ENCODE measurements around the gene TSPAN9. TPM values are rescaled to one million over a fixed set of nuclear protein-coding genes. Genes with fewer than 3 reads are reported as not detected.
A peak's percentile ranks its signal among the peaks of the same experiment; 100 is the strongest.

TSPAN9 gene
- total and polyA plus RNA-seq, 4 donors, result 23.0 to 72.3 (median 33.9) TPM

DNA sequence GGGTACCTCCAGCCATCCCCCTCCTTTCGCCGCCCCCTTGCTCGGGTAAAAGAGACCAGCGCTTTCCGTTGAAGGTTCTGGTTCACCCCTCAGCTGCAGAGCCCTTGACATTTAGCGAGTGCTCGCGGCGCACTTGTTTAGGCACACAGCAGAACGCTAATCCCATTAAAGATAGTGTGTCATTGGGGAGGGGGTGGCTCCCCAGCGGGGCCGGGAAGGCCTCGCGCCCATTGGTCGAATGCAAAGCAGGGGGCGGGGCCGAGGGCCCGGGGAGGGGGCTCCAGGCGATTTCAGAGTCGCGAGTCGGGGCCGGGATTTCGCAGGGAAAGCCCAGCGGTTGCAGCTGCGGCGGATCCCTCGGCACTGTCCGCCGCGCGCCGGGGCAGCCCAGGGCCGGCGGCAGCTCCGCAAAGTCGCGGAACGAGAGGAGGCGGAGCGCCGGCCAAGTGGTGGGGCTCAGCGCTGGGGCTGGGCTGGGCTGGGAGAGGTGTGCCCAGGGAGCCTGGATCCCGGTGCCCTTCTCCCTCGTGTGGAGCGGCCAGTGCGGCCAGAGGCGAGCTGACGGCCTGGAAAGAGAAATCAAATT is 122.9 kb downstream of the TSPAN9 start:
- TF ChIP-seq, protein P1, sequence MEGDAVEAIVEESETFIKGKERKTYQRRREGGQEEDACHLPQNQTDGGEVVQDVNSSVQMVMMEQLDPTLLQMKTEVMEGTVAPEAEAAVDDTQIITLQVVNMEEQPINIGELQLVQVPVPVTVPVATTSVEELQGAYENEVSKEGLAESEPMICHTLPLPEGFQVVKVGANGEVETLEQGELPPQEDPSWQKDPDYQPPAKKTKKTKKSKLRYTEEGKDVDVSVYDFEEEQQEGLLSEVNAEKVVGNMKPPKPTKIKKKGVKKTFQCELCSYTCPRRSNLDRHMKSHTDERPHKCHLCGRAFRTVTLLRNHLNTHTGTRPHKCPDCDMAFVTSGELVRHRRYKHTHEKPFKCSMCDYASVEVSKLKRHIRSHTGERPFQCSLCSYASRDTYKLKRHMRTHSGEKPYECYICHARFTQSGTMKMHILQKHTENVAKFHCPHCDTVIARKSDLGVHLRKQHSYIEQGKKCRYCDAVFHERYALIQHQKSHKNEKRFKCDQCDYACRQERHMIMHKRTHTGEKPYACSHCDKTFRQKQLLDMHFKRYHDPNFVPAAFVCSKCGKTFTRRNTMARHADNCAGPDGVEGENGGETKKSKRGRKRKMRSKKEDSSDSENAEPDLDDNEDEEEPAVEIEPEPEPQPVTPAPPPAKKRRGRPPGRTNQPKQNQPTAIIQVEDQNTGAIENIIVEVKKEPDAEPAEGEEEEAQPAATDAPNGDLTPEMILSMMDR (IDR thresholded peaks at IDR 0.05; ENCODE audit: control extremely low read depth, extremely low read depth), result no peak
- Histone ChIP-seq H3K9me3 (ENCODE audit: control insufficient read depth in 4 of 4, insufficient read depth in 3 of 4, low read length in 3 of 4) (no peaks in the 10 kb centered on the region), H3K4me1 (ENCODE audit: control insufficient read depth in 5 of 5, insufficient read depth in 5 of 5, low read length in 5 of 5) (peaks cover 6 to 28% (median 15%) of the 10 kb centered on the region in 5 donors), H3K27ac (ENCODE audit: low read depth in 1 of 2, low read length in 1 of 2) (peak overlapping the region in 1 of 2 donors; percentile 92), H3K4me3 (no peak overlapping the region), H3K36me3 (ENCODE audit: control insufficient read depth in 4 of 4, insufficient read depth in 4 of 4, low read length in 4 of 4) (peaks cover 0 to 4% (median under 1%) of the 10 kb centered on the region in 4 donors), H3K27me3 (ENCODE audit: control insufficient read depth in 3 of 3, insufficient read depth in 3 of 3, low read length in 2 of 3) (peaks cover 0 to 16% (median 2%) of the 10 kb centered on the region in 3 donors), H3K9ac (ENCODE audit: insufficient read depth in 1 of 2, low read length in 2 of 2) (no peak overlapping the region)
- 5 to 16% methylated on average over 44 to 49 of the region's 49 CpGs for WGBS, 2 donors
- DNase-seq (peak; percentile 82 to 89 (median 85)), ATAC-seq (ENCODE audit: insufficient read depth, low FRiP score) (peak; percentile 72)

DNA sequence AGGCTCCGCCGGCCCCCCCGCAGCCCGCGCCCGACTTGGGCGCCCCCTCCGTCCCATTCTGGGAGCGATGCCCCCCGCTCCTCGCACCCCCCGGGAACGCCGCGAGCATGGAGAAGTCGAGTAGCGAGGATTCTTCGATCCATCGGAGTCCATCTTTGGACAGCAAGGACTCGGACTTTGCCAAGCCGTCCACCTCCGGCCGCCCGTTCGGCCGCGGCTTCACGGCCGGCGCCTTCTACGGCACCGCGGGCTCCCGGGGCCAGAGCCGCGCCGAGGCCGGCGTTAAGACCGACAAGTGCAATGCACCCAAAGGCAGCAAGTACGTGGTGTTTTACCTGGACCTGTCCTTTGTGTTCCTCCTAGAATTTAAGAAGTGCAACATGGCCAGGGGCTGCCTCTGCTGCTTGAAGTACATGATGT is 123.6 kb downstream of the TSPAN9 start:
- peaks cover 6 to 28% (median 22%) of the 10 kb centered on the region in 5 donors for H3K4me1 ChIP-seq (ENCODE audit: control insufficient read depth in 5 of 5, insufficient read depth in 5 of 5, low read length in 5 of 5)
- WGBS, 2 donors, result 14 to 32% methylated on average over 41 of the region's 41 CpGs
- TF ChIP-seq, protein P1 (IDR thresholded peaks at IDR 0.05; ENCODE audit: control extremely low read depth, extremely low read depth), result no peak

DNA sequence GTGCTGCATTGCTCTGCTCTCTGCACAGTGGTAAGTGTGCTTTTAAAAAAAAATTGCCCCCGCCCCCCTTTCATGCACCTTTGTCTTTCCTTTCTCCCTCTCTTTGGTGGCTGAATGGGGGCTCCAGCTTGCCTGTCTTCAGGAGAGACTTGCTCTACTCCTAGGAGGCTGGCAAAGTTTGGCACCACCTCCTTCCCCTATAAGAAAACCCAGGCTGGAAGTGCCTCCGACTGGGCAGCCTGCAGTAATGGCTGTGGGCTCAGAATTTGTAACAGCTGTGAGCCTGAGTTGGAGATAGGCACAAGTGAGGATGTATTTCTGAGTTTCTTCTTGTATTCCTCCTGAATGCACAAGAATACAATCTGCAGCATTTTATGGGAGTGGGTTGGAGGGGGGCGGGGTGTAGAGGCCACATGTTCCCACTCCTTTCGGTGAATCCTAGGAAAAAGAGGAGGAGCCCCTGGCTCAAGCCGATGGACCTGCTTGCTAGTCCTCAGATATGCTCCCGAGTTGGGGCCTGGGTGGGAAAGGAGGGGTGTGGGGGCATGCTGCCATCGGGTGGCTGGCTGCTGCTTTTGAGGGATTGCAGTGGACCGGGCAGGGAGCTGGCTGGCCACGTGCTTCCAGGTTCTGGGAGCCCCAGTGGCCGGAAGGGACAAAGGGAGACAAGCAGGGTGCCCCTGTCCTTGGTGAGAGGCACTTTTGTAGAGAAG is 124.3 kb downstream of the TSPAN9 start:
- TF ChIP-seq, protein P1 (IDR thresholded peaks at IDR 0.05; ENCODE audit: control extremely low read depth, extremely low read depth), result no peak
- Histone ChIP-seq H3K4me3 (no peak overlapping the region), H3K27me3 (ENCODE audit: control insufficient read depth in 3 of 3, insufficient read depth in 3 of 3, low read length in 2 of 3) (peaks cover 0 to 16% (median 2%) of the 10 kb centered on the region in 3 donors), H3K27ac (ENCODE audit: low read depth in 1 of 2, low read length in 1 of 2) (peak overlapping the region in 1 of 2 donors; percentile 92), H3K9me3 (ENCODE audit: control insufficient read depth in 4 of 4, insufficient read depth in 3 of 4, low read length in 3 of 4) (no peaks in the 10 kb centered on the region), H3K9ac (ENCODE audit: insufficient read depth in 1 of 2, low read length in 2 of 2) (peak overlapping the region in 1 of 2 donors; percentile 19), H3K36me3 (ENCODE audit: control insufficient read depth in 4 of 4, insufficient read depth in 4 of 4, low read length in 4 of 4) (peaks cover 0 to 4% (median 1%) of the 10 kb centered on the region in 4 donors), H3K4me1 (ENCODE audit: control insufficient read depth in 5 of 5, insufficient read depth in 5 of 5, low read length in 5 of 5) (peaks cover 6 to 28% (median 27%) of the 10 kb centered on the region in 5 donors)
- WGBS, 2 donors, result 60 to 68% methylated on average over 10 of the region's 10 CpGs
- ATAC-seq (ENCODE audit: insufficient read depth, low FRiP score) (no peak), DNase-seq (no peak)

More for the DNA sequence above, 123.6 kb downstream of the TSPAN9 start:
- H3K9me3 ChIP-seq (ENCODE audit: control insufficient read depth in 4 of 4, insufficient read depth in 3 of 4, low read length in 3 of 4), result no peaks in the 10 kb centered on the region
- peaks cover 0 to 16% (median 2%) of the 10 kb centered on the region in 3 donors for H3K27me3 ChIP-seq (ENCODE audit: control insufficient read depth in 3 of 3, insufficient read depth in 3 of 3, low read length in 2 of 3)
- H3K4me3 ChIP-seq, result no peak overlapping the region
- H3K27ac ChIP-seq (ENCODE audit: low read depth in 1 of 2, low read length in 1 of 2), result peak overlapping the region in 1 of 2 donors; percentile 92
- H3K9ac ChIP-seq (ENCODE audit: insufficient read depth in 1 of 2, low read length in 2 of 2), result peak overlapping the region in 1 of 2 donors; percentile 19
- ATAC-seq (ENCODE audit: insufficient read depth, low FRiP score), result no peak
- peak in 1 of 3 donors; percentile 13 for DNase-seq
- peaks cover 0 to 4% (median under 1%) of the 10 kb centered on the region in 4 donors for H3K36me3 ChIP-seq (ENCODE audit: control insufficient read depth in 4 of 4, insufficient read depth in 4 of 4, low read length in 4 of 4)
